WTC11 (cell line): ENCODE results near the gene MAPT. TPM values are rescaled to one million over a fixed set of nuclear protein-coding genes. Genes with fewer than 3 reads are reported as not detected.

Experiments
- ATAC-seq: fragments of 200-7000 bp; cut with Tn5 transposase; 2 replicates; pipeline ENCODE4 v1.10.0; 2021; ENCODE audit warnings: mild to moderate bottlenecking, moderate library complexity
- CTCF ChIA-PET: fragments of 300-600 bp; sonication (Branson Sonifier 250); formaldehyde crosslinking; loops from one replicate; lab custom pipeline; 2021; ENCODE audit warnings: antibody characterized with exemption; lab: Charles Lee
- POLR2A ChIA-PET: fragments of 350-600 bp; sonication (Branson Sonifier 250); formaldehyde crosslinking; loops from one replicate; lab custom pipeline; 2021; ENCODE audit warnings: antibody characterized with exemption; lab: Charles Lee
- DNase-seq: peaks from one replicate; pipeline ENCODE4 v3.0.0; 2021; ENCODE audit warnings: low spot score
- H3K27ac Mint-ChIP-seq: 2 replicates; pipeline ENCODE4 v1.8.0; 2021; ENCODE audit warnings: mixed read lengths
- H3K27me3 Mint-ChIP-seq: 2 replicates; pipeline ENCODE4 v1.8.0; 2021; ENCODE audit warnings: low read depth, mild to moderate bottlenecking, moderate library complexity, mixed read lengths
- H3K36me3 Mint-ChIP-seq: 2 replicates; pipeline ENCODE4 v1.8.0; 2021; ENCODE audit warnings: mixed read lengths
- H3K4me1 Mint-ChIP-seq: 2 replicates; pipeline ENCODE4 v1.8.0; 2022; ENCODE audit warnings: mixed read lengths
- H3K4me3 Mint-ChIP-seq: 2 replicates; pipeline ENCODE4 v1.8.0; 2021; ENCODE audit warnings: mild to moderate bottlenecking, moderate library complexity, mixed read lengths
- H3K9me3 Mint-ChIP-seq: 2 replicates; pipeline ENCODE4 v1.8.0; 2021; ENCODE audit warnings: mixed read lengths
- ATF2 ChIP-seq: sonication (generic); formaldehyde crosslinking; IDR thresholded peaks from 2 replicates; pipeline ENCODE4 v1.8.1; 2022; ENCODE audit warnings: low read depth, missing genetic modification reagents, borderline replicate concordance
- ATF3 ChIP-seq: sonication (generic); formaldehyde crosslinking; conservative IDR thresholded peaks from 2 replicates; pipeline ENCODE4 v1.8.1; 2022; ENCODE audit warnings: mild to moderate bottlenecking, missing genetic modification reagents
- ELF4 ChIP-seq: sonication (generic); formaldehyde crosslinking; IDR thresholded peaks from 2 replicates; pipeline ENCODE4 v1.8.1; 2022; ENCODE audit warnings: low read depth, mild to moderate bottlenecking, moderate library complexity, missing genetic modification reagents
- FOXK1 ChIP-seq: sonication (generic); formaldehyde crosslinking; IDR thresholded peaks from 2 replicates; pipeline ENCODE4 v1.8.0; 2022; ENCODE audit warnings: mild to moderate bottlenecking, moderate library complexity, missing genetic modification reagents
- HMGA2 ChIP-seq: fragments of 250-450 bp; sonication (Bioruptor Pico); IDR thresholded peaks from 2 replicates; pipeline ENCODE4 v1.4.0; 2021; ENCODE audit warnings: mild to moderate bottlenecking, moderate library complexity
- HMGXB4 ChIP-seq: sonication (generic); formaldehyde crosslinking; IDR thresholded peaks from 2 replicates; pipeline ENCODE4 v1.8.1; 2023; ENCODE audit warnings: mild to moderate bottlenecking, moderate library complexity, missing genetic modification reagents
- PREB ChIP-seq: sonication (generic); formaldehyde crosslinking; IDR thresholded peaks from 2 replicates; pipeline ENCODE4 v1.8.1; 2022; ENCODE audit warnings: mild to moderate bottlenecking, missing genetic modification reagents, moderate library complexity, borderline replicate concordance
- TEAD1 ChIP-seq: sonication (generic); formaldehyde crosslinking; IDR thresholded peaks from 2 replicates; pipeline ENCODE4 v1.8.0; 2022; ENCODE audit warnings: mild to moderate bottlenecking, missing genetic modification reagents
- USF1 ChIP-seq: sonication (generic); formaldehyde crosslinking; IDR thresholded peaks from 2 replicates; pipeline ENCODE4 v1.8.0; 2022; ENCODE audit warnings: mild to moderate bottlenecking, missing genetic modification reagents
- ZBTB43 ChIP-seq: sonication (generic); formaldehyde crosslinking; IDR thresholded peaks from 2 replicates; pipeline ENCODE4 v1.8.1; 2023; ENCODE audit warnings: mild to moderate bottlenecking, missing genetic modification reagents
- ZNF121 ChIP-seq: sonication (generic); formaldehyde crosslinking; IDR thresholded peaks from 2 replicates; pipeline ENCODE4 v1.8.0; 2023; ENCODE audit warnings: missing genetic modification reagents
- ZNF138 ChIP-seq: sonication (generic); formaldehyde crosslinking; conservative IDR thresholded peaks from 2 replicates; pipeline ENCODE4 v1.8.1; 2022; ENCODE audit warnings: mild to moderate bottlenecking, moderate library complexity, missing genetic modification reagents
- ZNF219 ChIP-seq: sonication (generic); formaldehyde crosslinking; IDR thresholded peaks from 2 replicates; pipeline ENCODE4 v1.8.0; 2023; ENCODE audit warnings: missing genetic modification reagents, mild to moderate bottlenecking, borderline replicate concordance
- ZNF396 ChIP-seq: fragments of 250-450 bp; sonication (Bioruptor Pico); IDR thresholded peaks from 2 replicates; pipeline ENCODE4 v1.8.0; 2021; ENCODE audit warnings: mild to moderate bottlenecking, moderate library complexity, borderline replicate concordance
- ZNF416 ChIP-seq: fragments of 250-450 bp; sonication (Bioruptor Pico); IDR thresholded peaks from 2 replicates; pipeline ENCODE4 v1.9.0; 2021; ENCODE audit warnings: mild to moderate bottlenecking, inconsistent platforms
- ZNF423 ChIP-seq: fragments of 250-450 bp; sonication (Bioruptor Pico); IDR thresholded peaks from 2 replicates; pipeline ENCODE4 v2.1.2; 2022; ENCODE audit warnings: mild to moderate bottlenecking, moderate library complexity
- ZNF671 ChIP-seq: fragments of 250-450 bp; sonication (Bioruptor Pico); IDR thresholded peaks from 2 replicates; pipeline ENCODE4 v1.8.0; 2021; ENCODE audit warnings: mild to moderate bottlenecking
- total RNA-seq: library from RNA; stranded (reverse); gene quantifications from 3 replicates; pipeline ENCODE4 v1.2.3, GENCODE V29; 2021

The MAPT gene
- total RNA-seq, 1 experiment from 2014 or later: 2.2 TPM

GRCh38 chr17:45982791-45983613, 88.6 kb downstream of the MAPT start:
- no peak for ATAC-seq
- H3K9me3 Mint-ChIP-seq: no peaks in the 10 kb centered on the region
- no peak for DNase-seq
- TF ChIP-seq ZNF219 (no peak), ELF4 (CRISPR knock-in tag) (no peak), HMGA2 (no peak), ATF2 (CRISPR knock-in tag) (no peak), ZNF121 (CRISPR knock-in tag) (no peak)
- no peaks in the 10 kb centered on the region for H3K36me3 Mint-ChIP-seq
- ChIA-PET CTCF (interaction anchor here (1.1 to 4.0 kb wide), 2 partner anchors 12 to 61 kb away, joined by 3 to 35 read pairs; no protein-coding TSS in a partner anchor), POLR2A (interaction anchor here (0.6 to 0.7 kb wide), 3 partner anchors 845 to 1895 kb away, joined by 3 to 4 read pairs (median 3); no protein-coding TSS in a partner anchor)
- H3K4me3 Mint-ChIP-seq: no peak overlapping the region
- H3K4me1 Mint-ChIP-seq: 0 out of 2 replicates have a peak, but pooled peaks cover 3% of the 10 kb centered on the region
- no peaks in the 10 kb centered on the region for H3K27me3 Mint-ChIP-seq
- no peak overlapping the region for H3K27ac Mint-ChIP-seq

- DNase-seq (no peak), ATAC-seq (no peak)
- no peak overlapping the region for H3K4me3 Mint-ChIP-seq
- H3K36me3 Mint-ChIP-seq: no peaks in the 10 kb centered on the region
- 0 out of 2 replicates have a peak, but pooled peaks cover 3% of the 10 kb centered on the region for H3K4me1 Mint-ChIP-seq
- POLR2A ChIA-PET: no interaction called here
- no peak overlapping the region for H3K27ac Mint-ChIP-seq
- no peak for TF ChIP-seq FOXK1
- CTCF ChIA-PET: interaction anchor here (1.1 to 4.0 kb wide), 2 partner anchors 12 to 61 kb away, joined by 3 to 35 read pairs; no protein-coding TSS in a partner anchor
- no peaks in the 10 kb centered on the region for H3K9me3 Mint-ChIP-seq
- H3K27me3 Mint-ChIP-seq: no peaks in the 10 kb centered on the region
These were observed 89.4 kb downstream of the MAPT start for GRCh38 chr17:45983614-45984310.

GRCh38 chr17:45984368-45984767, 90.0 kb downstream of the MAPT start:
- POLR2A ChIA-PET: no interaction called here
- Mint-ChIP-seq H3K36me3 (no peaks in the 10 kb centered on the region), H3K4me1 (0 out of 2 replicates have a peak, but pooled peaks cover 3% of the 10 kb centered on the region), H3K27ac (no peak overlapping the region), H3K4me3 (no peak overlapping the region), H3K9me3 (no peaks in the 10 kb centered on the region), H3K27me3 (no peaks in the 10 kb centered on the region)
- no peak for ATAC-seq
- DNase-seq: no peak
- CTCF ChIA-PET: interaction anchor here (1.1 to 4.0 kb wide), 2 partner anchors 13 to 60 kb away, joined by 3 to 35 read pairs; no protein-coding TSS in a partner anchor
- TF ChIP-seq HMGXB4 (CRISPR knock-in tag) (no peak), ZNF138 (CRISPR knock-in tag) (no peak), ZNF423 (CRISPR knock-in tag) (no peak), TEAD1 (CRISPR knock-in tag) (no peak), ZNF671 (CRISPR knock-in tag) (no peak), USF1 (CRISPR knock-in tag) (no peak), ZNF396 (no peak), ZNF219 (no peak), ZBTB43 (CRISPR knock-in tag) (no peak), PREB (CRISPR knock-in tag) (no peak), ATF3 (no peak), ZNF416 (CRISPR knock-in tag) (no peak)
